Endothelial cell of umbilical vein (primary cell): ENCODE results near the gene MEI1. TPM values are rescaled to one million over a fixed set of nuclear protein-coding genes. Genes with fewer than 3 reads are reported as not detected.
A peak's percentile ranks its signal among the peaks of the same experiment; 100 is the strongest.

Experiments used
- BruUV-seq: library from RNA; stranded (reverse); fragments of 400-500 nt; replicated peaks from 2 replicates; lab custom pipeline; 2021; lab: Mats Ljungman, UMichigan
- CTCF ChIA-PET: fragments of 300-600, 350-600 bp; sonication (Branson Sonifier 250); formaldehyde crosslinking; loops from one replicate; lab custom pipeline; 2021; ENCODE audit warnings: antibody characterized with exemption, inconsistent platforms; lab: Charles Lee
- POLR2A ChIA-PET: fragments of 300-600, 350-600 bp; sonication (Branson Sonifier 250); formaldehyde crosslinking; loops from one replicate; lab custom pipeline; 2021; ENCODE audit warnings: antibody characterized with exemption, inconsistent platforms; lab: Charles Lee
- DNase-seq: peaks from one replicate; pipeline ENCODE4 v3.0.0-alpha.2; 2011; ENCODE audit warnings: low read depth, low spot score
- FAIRE-seq: peaks from 2 replicates; lab custom pipeline; 2011; peaks lifted over from hg19 to GRCh38; lab: Jason Lieb, UNC
- H2AFZ ChIP-seq: 2 replicates; pipeline ENCODE4 v1.6.0; 2012; ENCODE audit warnings: low read depth, low read length, control low read depth, inconsistent platforms
- H3K27ac ChIP-seq: 2 replicates; pipeline ENCODE4 v1.5.1; 2011; ENCODE audit warnings: low read depth, mild to moderate bottlenecking, control low read depth, low read length, moderate library complexity; ENCODE audit not compliant: insufficient read depth
- H3K27me3 ChIP-seq, 2 experiments: 2 replicates each; pipeline versions ENCODE4 v1.6.0 to v1.6.1; 2011; ENCODE audit warnings: low read length in 2 of 2, mixed read lengths in 1 of 2; ENCODE audit not compliant: control insufficient read depth in 2 of 2, insufficient read depth in 2 of 2
- H3K36me3 ChIP-seq, 2 experiments: 2 replicates in 1 of 2; 3 replicates in 1 of 2; pipeline ENCODE4 v1.5.1; 2011; ENCODE audit warnings: low read length in 2 of 2, mild to moderate bottlenecking in 1 of 2, moderate library complexity in 1 of 2; ENCODE audit not compliant: control insufficient read depth in 2 of 2, insufficient read depth in 2 of 2; ENCODE audit errors: extremely low read depth in 1 of 2
- H3K4me1 ChIP-seq: 3 replicates; pipeline ENCODE4 v1.5.1; 2011; ENCODE audit warnings: mild to moderate bottlenecking, low read length; ENCODE audit not compliant: control insufficient read depth, insufficient read depth; ENCODE audit errors: extremely low read depth
- H3K4me2 ChIP-seq: 2 replicates; pipeline ENCODE4 v1.6.1; 2011; ENCODE audit warnings: low read length, control low read depth, mixed read lengths; ENCODE audit not compliant: insufficient read depth
- H3K4me3 ChIP-seq, 3 experiments: fragments of 200-600 bp in 1 of 3; sonication (generic), shearing (Covaris generic) in 1 of 3; replicated peaks in 1 of 3; 2 replicates each; pipeline ENCODE4 v1.5.1; 2011 to 2016; ENCODE audit warnings: control low read depth in 3 of 3, low read length in 3 of 3, mild to moderate bottlenecking in 2 of 3, inconsistent platforms in 1 of 3, low read depth in 1 of 3, moderate library complexity in 1 of 3; ENCODE audit not compliant: insufficient read depth in 1 of 3
- H3K79me2 ChIP-seq: 2 replicates; pipeline ENCODE4 v1.6.0; 2012; ENCODE audit warnings: low read length, inconsistent platforms; ENCODE audit not compliant: control insufficient read depth, insufficient read depth
- H3K9ac ChIP-seq: replicated peaks from 2 replicates; pipeline ENCODE3; 2011; ENCODE audit warnings: low read length, control low read depth; ENCODE audit not compliant: insufficient read depth; ENCODE audit errors: extremely low read depth
- H3K9me1 ChIP-seq: replicated peaks from 3 replicates; pipeline ENCODE4 v1.6.0; 2011; ENCODE audit warnings: mild to moderate bottlenecking, low read length; ENCODE audit not compliant: control insufficient read depth, insufficient read depth; ENCODE audit errors: extremely low read depth
- H3K9me3 ChIP-seq: replicated peaks from 2 replicates; pipeline ENCODE4 v1.5.1; 2012; ENCODE audit warnings: low read length, inconsistent platforms; ENCODE audit not compliant: control insufficient read depth, insufficient read depth
- H4K20me1 ChIP-seq: replicated peaks from 2 replicates; pipeline ENCODE3; 2011; ENCODE audit warnings: mild to moderate bottlenecking, low read length; ENCODE audit not compliant: control insufficient read depth, insufficient read depth; ENCODE audit errors: extremely low read depth
- FOS ChIP-seq: IDR thresholded peaks from 2 replicates; pipeline ENCODE4 v1.6.1; 2011; ENCODE audit warnings: mild to moderate bottlenecking, low read length, moderate library complexity, borderline replicate concordance; ENCODE audit not compliant: insufficient read depth
- GATA2 ChIP-seq: IDR thresholded peaks from 2 replicates; pipeline ENCODE4 v1.7.0; 2011; ENCODE audit warnings: low read depth, mild to moderate bottlenecking, moderate library complexity, mixed read lengths, low read length; ENCODE audit not compliant: insufficient read length, insufficient read depth
- JUN ChIP-seq: IDR thresholded peaks from 2 replicates; pipeline ENCODE4 v1.6.1; 2011; ENCODE audit warnings: borderline replicate concordance, low read depth; ENCODE audit not compliant: insufficient read length, insufficient read depth
- MYC ChIP-seq: IDR thresholded peaks from one replicate; pipeline ENCODE4 v1.6.1; 2011; ENCODE audit warnings: mild to moderate bottlenecking, low read depth, low read length
- POLR2A ChIP-seq: IDR thresholded peaks from 2 replicates; pipeline ENCODE4 v1.6.1; 2012; ENCODE audit warnings: low read depth, mild to moderate bottlenecking, control low read depth, low read length
- dilution Hi-C: fragments of 300-500 bp; cut with MboI; formaldehyde crosslinking; loops from one replicate; pipeline ENCODE4 v1.15.0; 2019; ENCODE audit warnings: low sequenced_read_pairs; ENCODE audit not compliant: extremely low pct_ligation_motif_present
- intact Hi-C: fragments of 100-400 bp; cut with micrococcal nuclease; formaldehyde crosslinking; loops from one replicate; pipeline ENCODE4 v1.10.0; 2022
- polyA plus RNA-seq, 4 experiments: library from polyadenylated mRNA; depleted of rRNA in 3 of 4; stranded (reverse) in 3 of 4; unstranded in 1 of 4; fragments of >200 nt; gene quantifications; 2 replicates each; pipeline versions ENCODE4 v1.2.1 to v1.2.3, GENCODE V29; 2011 to 2012; ENCODE audit warnings: missing spikeins in 1 of 4
- total RNA-seq: library from RNA; stranded (reverse); gene quantifications from 2 replicates; pipeline ENCODE4 v1.2.3, GENCODE V29; 2021
- TF ChIP-seq, protein P1 (sequence below), 2 donors: IDR thresholded peaks; 1 replicate in 1 of 2; 2 replicates in 1 of 2; pipeline ENCODE4 v1.5.1; 2011; ENCODE audit warnings: low read length in 2 of 2, mild to moderate bottlenecking in 2 of 2, moderate library complexity in 2 of 2, control low read depth in 1 of 2, inconsistent platforms in 1 of 2, low read depth in 1 of 2; ENCODE audit not compliant: insufficient read depth in 1 of 2; ENCODE audit errors: extremely low read depth in 1 of 2
- TF ChIP-seq, protein P2 (sequence below): IDR thresholded peaks from 2 replicates; pipeline ENCODE4 v1.6.1; 2011; ENCODE audit not compliant: insufficient read depth, insufficient read length

MEI1 gene
- total and polyA plus RNA-seq, 2 donors (not counting 3 experiments of a cell fraction or from before 2014, with no cell fraction given), result 1.5 to 1.9 TPM

DNA sequence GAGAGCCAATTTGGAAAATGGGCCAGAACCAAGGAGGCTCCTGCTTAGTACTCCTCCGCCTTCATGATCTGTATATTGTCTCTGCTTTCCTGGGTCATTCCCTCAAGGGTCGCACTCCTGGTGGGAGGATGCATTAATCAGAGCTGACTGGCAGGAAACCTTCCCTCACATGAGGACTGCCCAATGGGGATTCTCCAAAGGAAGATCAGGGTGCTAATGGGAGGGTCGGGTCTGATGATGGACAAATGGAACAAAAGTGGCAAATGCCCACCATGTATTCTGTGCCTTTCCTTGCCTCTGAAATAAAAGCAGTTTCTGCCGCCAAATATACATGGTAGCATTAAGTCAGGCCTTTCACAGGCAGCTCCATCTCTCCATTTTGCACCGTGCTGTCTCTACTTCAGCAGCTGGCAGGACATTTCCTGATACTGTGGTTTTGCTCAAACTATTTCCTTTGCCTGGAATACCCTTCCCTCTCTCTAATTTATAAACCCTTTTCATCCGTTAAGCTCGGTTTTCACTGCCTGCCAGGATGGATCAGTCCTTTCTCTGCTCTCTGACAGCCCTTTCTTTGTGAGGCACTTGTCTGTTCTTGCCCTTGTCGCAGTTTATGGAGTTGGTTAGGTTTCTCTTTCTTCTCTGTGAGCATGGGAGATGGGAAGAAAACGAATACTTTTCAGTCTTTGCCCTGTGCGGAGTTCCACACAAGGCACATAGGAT, 147.1 kb downstream of the MEI1 start:
- H3K4me2 ChIP-seq, result no peak overlapping the region
- no peak overlapping the region for H3K4me3 ChIP-seq
- FAIRE-seq, result no peak
- CTCF ChIA-PET, result interaction anchor here (1.0 to 2.4 kb wide), 7 partner anchors 11 to 149 kb away, joined by 3 to 19 read pairs (median 3); partner anchors contain the start of gene SREBF2
- peaks cover 13% of the 10 kb centered on the region for H3K4me1 ChIP-seq
- DNase-seq, result peak; percentile 25
- POLR2A ChIA-PET, result interaction anchor here (1.4 kb wide), 1 partner anchor 14 kb away, joined by 3 read pairs; the partner anchor contains the start of gene SREBF2
- no peak overlapping the region for H2AFZ ChIP-seq
- H3K27ac ChIP-seq, result no peak overlapping the region
- peaks cover 0 to under 1% of the 10 kb centered on the region in 2 experiments for H3K36me3 ChIP-seq
- H4K20me1 ChIP-seq, result peaks cover 4% of the 10 kb centered on the region
- intact Hi-C loops, result no loop called here
- no TSS peak for BruUV-seq
- TF ChIP-seq JUN, result no peak
- TF ChIP-seq POLR2A, result no peak
- TF ChIP-seq FOS, result no peak
- TF ChIP-seq MYC, result no peak
- no peak for TF ChIP-seq GATA2
- TF ChIP-seq, protein P1, sequence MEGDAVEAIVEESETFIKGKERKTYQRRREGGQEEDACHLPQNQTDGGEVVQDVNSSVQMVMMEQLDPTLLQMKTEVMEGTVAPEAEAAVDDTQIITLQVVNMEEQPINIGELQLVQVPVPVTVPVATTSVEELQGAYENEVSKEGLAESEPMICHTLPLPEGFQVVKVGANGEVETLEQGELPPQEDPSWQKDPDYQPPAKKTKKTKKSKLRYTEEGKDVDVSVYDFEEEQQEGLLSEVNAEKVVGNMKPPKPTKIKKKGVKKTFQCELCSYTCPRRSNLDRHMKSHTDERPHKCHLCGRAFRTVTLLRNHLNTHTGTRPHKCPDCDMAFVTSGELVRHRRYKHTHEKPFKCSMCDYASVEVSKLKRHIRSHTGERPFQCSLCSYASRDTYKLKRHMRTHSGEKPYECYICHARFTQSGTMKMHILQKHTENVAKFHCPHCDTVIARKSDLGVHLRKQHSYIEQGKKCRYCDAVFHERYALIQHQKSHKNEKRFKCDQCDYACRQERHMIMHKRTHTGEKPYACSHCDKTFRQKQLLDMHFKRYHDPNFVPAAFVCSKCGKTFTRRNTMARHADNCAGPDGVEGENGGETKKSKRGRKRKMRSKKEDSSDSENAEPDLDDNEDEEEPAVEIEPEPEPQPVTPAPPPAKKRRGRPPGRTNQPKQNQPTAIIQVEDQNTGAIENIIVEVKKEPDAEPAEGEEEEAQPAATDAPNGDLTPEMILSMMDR (IDR thresholded peaks at IDR 0.05; ENCODE audit: extremely low read depth in 1 of 2, insufficient read depth in 1 of 2, low read depth in 1 of 2, low read length in 2 of 2), result no peak
- TF ChIP-seq, protein P2, sequence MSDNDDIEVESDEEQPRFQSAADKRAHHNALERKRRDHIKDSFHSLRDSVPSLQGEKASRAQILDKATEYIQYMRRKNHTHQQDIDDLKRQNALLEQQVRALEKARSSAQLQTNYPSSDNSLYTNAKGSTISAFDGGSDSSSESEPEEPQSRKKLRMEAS, result no peak
- H3K79me2 ChIP-seq, result peaks cover 95% of the 10 kb centered on the region
- dilution Hi-C loops, result no loop called here
- no peaks in the 10 kb centered on the region for H3K9me3 ChIP-seq
- H3K9me1 ChIP-seq, result no peaks in the 10 kb centered on the region
- no peak overlapping the region for H3K9ac ChIP-seq
- H3K27me3 ChIP-seq, result no peaks in the 10 kb centered on the region
